Loucy (cell line): Measurements from ENCODE around the gene SDK1.

Experiments
- H2AFZ ChIP-seq: fragments of 200-600 bp; sonication (generic); 2 replicates; pipeline ENCODE4 v1.6.0; 2016; ENCODE audit warnings: antibody characterized with exemption, mild to moderate bottlenecking, low read length, moderate library complexity
- H3F3A ChIP-seq: fragments of 200-600 bp; 2 replicates; pipeline ENCODE4 v1.6.0; 2016; ENCODE audit warnings: antibody characterized with exemption, low read depth, mild to moderate bottlenecking
- H3K27me3 ChIP-seq: fragments of 200-600 bp; sonication (generic); 2 replicates; pipeline ENCODE4 v1.6.1; 2014; ENCODE audit warnings: low read length, mild to moderate bottlenecking; ENCODE audit not compliant: insufficient read depth, poor library complexity, severe bottlenecking
- H3K36me3 ChIP-seq: fragments of 200-600 bp; sonication (generic); 2 replicates; pipeline ENCODE4 v1.6.1; 2016; ENCODE audit warnings: low read length; ENCODE audit not compliant: insufficient read depth
- H3K4me1 ChIP-seq: fragments of 200-600 bp; sonication (generic); 2 replicates; pipeline ENCODE4 v1.5.1; 2014; ENCODE audit warnings: low read length, mild to moderate bottlenecking; ENCODE audit not compliant: insufficient read depth, poor library complexity, severe bottlenecking
- H3K4me2 ChIP-seq: fragments of 200-600 bp; sonication (generic); 2 replicates; pipeline ENCODE4 v1.6.0; 2014; ENCODE audit warnings: antibody characterized with exemption, low read length, low read depth, mild to moderate bottlenecking; ENCODE audit not compliant: poor library complexity, severe bottlenecking
- H3K4me3 ChIP-seq: fragments of 200-600 bp; sonication (generic); 2 replicates; pipeline ENCODE4 v1.5.1; 2014; ENCODE audit warnings: low read length, mild to moderate bottlenecking, mixed read lengths; ENCODE audit not compliant: poor library complexity, severe bottlenecking
- H3K79me2 ChIP-seq: fragments of 200-600 bp; sonication (generic); 2 replicates; pipeline ENCODE4 v1.6.1; 2014; ENCODE audit warnings: low read length; ENCODE audit not compliant: insufficient read depth
- H3K9ac ChIP-seq: fragments of 200-600 bp; sonication (generic); 2 replicates; pipeline ENCODE4 v1.6.0; 2014; ENCODE audit warnings: mild to moderate bottlenecking, low read depth, low read length, moderate library complexity; ENCODE audit not compliant: poor library complexity, severe bottlenecking
- H3K9me2 ChIP-seq: fragments of 200-600 bp; sonication (generic); replicated peaks from 2 replicates; pipeline ENCODE4 v1.6.1; 2016; ENCODE audit warnings: low read depth, low read length, mixed read lengths
- H3K9me3 ChIP-seq: fragments of 200-600 bp; sonication (generic); 2 replicates; pipeline ENCODE4 v1.6.1; 2014; ENCODE audit warnings: mild to moderate bottlenecking, antibody characterized with exemption, low read length, low read depth; ENCODE audit not compliant: insufficient read depth
- H4K20me1 ChIP-seq: fragments of 200-600 bp; sonication (generic); 2 replicates; pipeline ENCODE4 v1.6.0; 2014; ENCODE audit warnings: antibody characterized with exemption, low read length, mild to moderate bottlenecking; ENCODE audit not compliant: insufficient read depth, poor library complexity, severe bottlenecking
- CTCF ChIP-seq: fragments of 200-600 bp; sonication (generic); conservative IDR thresholded peaks from 2 replicates; pipeline ENCODE4 v1.5.1; 2014; ENCODE audit warnings: mild to moderate bottlenecking, antibody characterized with exemption, low read length
- EZH2phosphoT487 ChIP-seq: fragments of 200-600 bp; IDR thresholded peaks from 2 replicates; pipeline ENCODE4 v1.6.1; 2018; ENCODE audit warnings: antibody characterized with exemption, mild to moderate bottlenecking, moderate library complexity, borderline replicate concordance

Gene SDK1

GRCh38 chr7:4168041-4168440 lies 867.0 kb downstream of the SDK1 start:
- H3K4me3 ChIP-seq = no peak overlapping the region

GRCh38 chr7:4168541-4168940 lies 867.5 kb downstream of the SDK1 start:
- H3K79me2 ChIP-seq = no peaks in the 10 kb centered on the region
- no peak overlapping the region for H3K4me3 ChIP-seq
- H3K9me2 ChIP-seq = no peaks in the 10 kb centered on the region
- H3K36me3 ChIP-seq = no peaks in the 10 kb centered on the region
- H3K9me3 ChIP-seq = peaks cover 11% of the 10 kb centered on the region; the same call in 1 of the 2 replicates
- TF ChIP-seq EZH2phosphoT487 (no peak), CTCF (no peak)
- no peaks in the 10 kb centered on the region for H3F3A ChIP-seq
- H3K27me3 ChIP-seq = no peaks in the 10 kb centered on the region
- no peaks in the 10 kb centered on the region for H4K20me1 ChIP-seq
- H3K9ac ChIP-seq = no peak overlapping the region
- no peaks in the 10 kb centered on the region for H3K4me1 ChIP-seq
- H3K4me2 ChIP-seq = no peak overlapping the region
- no peak overlapping the region for H2AFZ ChIP-seq

More at GRCh38 chr7:4168041-4168440, 867.0 kb downstream of the SDK1 start:
- Histone ChIP-seq H3K4me2 (no peak overlapping the region), H4K20me1 (no peaks in the 10 kb centered on the region), H3K9me2 (no peaks in the 10 kb centered on the region), H3F3A (no peaks in the 10 kb centered on the region), H3K4me1 (no peaks in the 10 kb centered on the region), H3K79me2 (no peaks in the 10 kb centered on the region), H3K27me3 (no peaks in the 10 kb centered on the region), H3K9me3 (peaks cover 11% of the 10 kb centered on the region; the same call in 1 of the 2 replicates), H3K9ac (no peak overlapping the region), H2AFZ (no peak overlapping the region), H3K36me3 (no peaks in the 10 kb centered on the region)
- TF ChIP-seq EZH2phosphoT487 = no peak
- no peak for TF ChIP-seq CTCF

- Histone ChIP-seq H3K4me1 (no peaks in the 10 kb centered on the region), H3K4me2 (no peak overlapping the region), H3K9me3 (peaks cover 11% of the 10 kb centered on the region; the same call in 1 of the 2 replicates), H2AFZ (no peak overlapping the region), H3K27me3 (no peaks in the 10 kb centered on the region), H3K4me3 (no peak overlapping the region), H4K20me1 (no peaks in the 10 kb centered on the region), H3F3A (no peaks in the 10 kb centered on the region), H3K9ac (no peak overlapping the region), H3K79me2 (no peaks in the 10 kb centered on the region), H3K36me3 (no peaks in the 10 kb centered on the region), H3K9me2 (no peaks in the 10 kb centered on the region)
- TF ChIP-seq CTCF = no peak
These were observed 868.4 kb downstream of the SDK1 start for GRCh38 chr7:4169455-4169854.
